Adrenal gland (tissue), 12 donors: Measurements from ENCODE around the gene NUDT3. TPM values are rescaled to one million over a fixed set of nuclear protein-coding genes. Genes with fewer than 3 reads are reported as not detected.

Experiments used
- DNase-seq, 7 donors: peaks; one replicate each; pipeline ENCODE4 v3.0.0-alpha.2; 2019 to 2020
- H3K27ac ChIP-seq, 5 donors: fragments of 200-600 bp; sonication (generic) in 4 of 5; 1 replicate in 3 of 5; 2 replicates in 2 of 5; pipeline versions ENCODE4 v1.5.1 to v1.8.0; 2016 to 2020; ENCODE audit warnings: mild to moderate bottlenecking in 1 of 5
- H3K27me3 ChIP-seq: fragments of 200-600 bp; 2 replicates; pipeline ENCODE4 v1.8.0; 2021
- H3K36me3 ChIP-seq, 2 donors: fragments of 200-600 bp; replicated peaks in 1 of 2; 1 replicate in 1 of 2; 2 replicates in 1 of 2; pipeline versions ENCODE4 v1.5.1 to v1.8.0; 2018 to 2022
- H3K4me1 ChIP-seq, 2 donors: fragments of 200-600 bp; replicated peaks in 1 of 2; 1 replicate in 1 of 2; 2 replicates in 1 of 2; pipeline versions ENCODE4 v1.5.1 to v1.8.0; 2018 to 2021
- H3K4me3 ChIP-seq, 4 donors: fragments of 200-600 bp; sonication (generic) in 3 of 4; one replicate each; pipeline ENCODE4 v1.5.1; 2016 to 2018
- H3K9me3 ChIP-seq, 3 donors: fragments of 200-600 bp; sonication (generic) in 1 of 3; replicated peaks in 1 of 3; 1 replicate in 2 of 3; 2 replicates in 1 of 3; pipeline versions ENCODE4 v1.5.1 to v1.8.0; 2016 to 2021
- POLR2A ChIP-seq, 2 donors: fragments of 450-650 bp; IDR thresholded peaks; one replicate each; pipeline ENCODE4 v1.6.1; 2017; ENCODE audit warnings: antibody characterized with exemption in 2 of 2, mild to moderate bottlenecking in 2 of 2, moderate library complexity in 1 of 2
- WGBS, 4 donors: extraction: QIAGEN DNeasy Blood & Tissue Kit in 2 of 4; methylation state at CpG; one replicate each; pipeline versions ENCODE4 v1.1.5 to v1.1.7; 2013 to 2017; 5-methylcytosine and 5-hydroxymethylcytosine counted together
- intact Hi-C, 2 donors: fragments of 100-400 bp; cut with DNase I; formaldehyde crosslinking; loops; one replicate each; pipeline versions ENCODE4 v1.14.1 to v1.15.0; 2022 to 2023
- polyA plus RNA-seq, 3 donors: library from polyadenylated mRNA; stranded (reverse); fragments of 200-250 nt in 2 of 3; fragments of 350-450 nt in 1 of 3; fragmentation: Illumina TruSeq in 1 of 3; extraction: RNeasy Lipid Tissue Mini Kit (QIAGEN cat#74804) in 1 of 3; gene quantifications; one replicate each; pipeline ENCODE4 v1.2.3, GENCODE V29; 2013 to 2014
- total RNA-seq, 9 donors: library from RNA; depleted of rRNA in 4 of 9; stranded (reverse); fragments of >200 nt in 4 of 9; fragments of 120-200 nt in 1 of 9; fragmentation: NEBNext Ultra II Directional in 1 of 9; extraction: Animal tissue kit (Norgen Biotek cat#: 25700) in 1 of 9; gene quantifications; one replicate each; pipeline versions ENCODE4 v1.1.0 to v1.2.4, GENCODE V29; 2013 to 2023
- TF ChIP-seq, protein P1 (sequence below), 6 experiments: fragments of 450-650 bp in 4 of 6; fragments of 200-600 bp in 2 of 6; sonication (generic) in 1 of 6; IDR thresholded peaks; 1 replicate in 5 of 6; 2 replicates in 1 of 6; pipeline versions ENCODE4 v1.5.1 to v1.8.0; 2016 to 2021; ENCODE audit warnings: antibody characterized with exemption in 6 of 6, mild to moderate bottlenecking in 2 of 6, moderate library complexity in 1 of 6
- donor health status: healthy with polysubstance abuse.
- donor health status: Bipolar disorder and iron deficiency.
- donor health status: DM: yes; HTN: yes; CAD: no.
- donor health status: DM: no; HTN: no; CAD: no.
- donor health status: DM: no; HTN: no; CAD: no.
- donor health status: DM: yes; HTN: yes; CAD: no.

Gene NUDT3
- total and polyA plus RNA-seq, 12 donors, result 18.2 to 56.3 (median 40.9) TPM

GRCh38 chr6:34339432-34339831, 53.0 kb downstream of the NUDT3 start:
- no peaks in the 10 kb centered on the region for H3K9me3 ChIP-seq
- DNase-seq, result no peak
- no peak overlapping the region for H3K27ac ChIP-seq
- no peak overlapping the region for H3K4me3 ChIP-seq
- 26 to 55% (median 33%) methylated on average over 1 of the region's 1 CpG for WGBS, 4 donors
- no peak for TF ChIP-seq POLR2A (IDR thresholded peaks at IDR 0.05)
- TF ChIP-seq, protein P1, sequence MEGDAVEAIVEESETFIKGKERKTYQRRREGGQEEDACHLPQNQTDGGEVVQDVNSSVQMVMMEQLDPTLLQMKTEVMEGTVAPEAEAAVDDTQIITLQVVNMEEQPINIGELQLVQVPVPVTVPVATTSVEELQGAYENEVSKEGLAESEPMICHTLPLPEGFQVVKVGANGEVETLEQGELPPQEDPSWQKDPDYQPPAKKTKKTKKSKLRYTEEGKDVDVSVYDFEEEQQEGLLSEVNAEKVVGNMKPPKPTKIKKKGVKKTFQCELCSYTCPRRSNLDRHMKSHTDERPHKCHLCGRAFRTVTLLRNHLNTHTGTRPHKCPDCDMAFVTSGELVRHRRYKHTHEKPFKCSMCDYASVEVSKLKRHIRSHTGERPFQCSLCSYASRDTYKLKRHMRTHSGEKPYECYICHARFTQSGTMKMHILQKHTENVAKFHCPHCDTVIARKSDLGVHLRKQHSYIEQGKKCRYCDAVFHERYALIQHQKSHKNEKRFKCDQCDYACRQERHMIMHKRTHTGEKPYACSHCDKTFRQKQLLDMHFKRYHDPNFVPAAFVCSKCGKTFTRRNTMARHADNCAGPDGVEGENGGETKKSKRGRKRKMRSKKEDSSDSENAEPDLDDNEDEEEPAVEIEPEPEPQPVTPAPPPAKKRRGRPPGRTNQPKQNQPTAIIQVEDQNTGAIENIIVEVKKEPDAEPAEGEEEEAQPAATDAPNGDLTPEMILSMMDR (IDR thresholded peaks at IDR 0.05), result no peak
- H3K36me3 ChIP-seq, result no peaks in the 10 kb centered on the region
- peaks cover 33 to 72% of the 10 kb centered on the region in 2 donors for H3K4me1 ChIP-seq
- intact Hi-C loops, result loop anchor here in 1 of 2 donors (10.0 kb wide), 1 partner anchor 45 kb away; no protein-coding TSS in a partner anchor
- no peaks in the 10 kb centered on the region for H3K27me3 ChIP-seq

DNA sequence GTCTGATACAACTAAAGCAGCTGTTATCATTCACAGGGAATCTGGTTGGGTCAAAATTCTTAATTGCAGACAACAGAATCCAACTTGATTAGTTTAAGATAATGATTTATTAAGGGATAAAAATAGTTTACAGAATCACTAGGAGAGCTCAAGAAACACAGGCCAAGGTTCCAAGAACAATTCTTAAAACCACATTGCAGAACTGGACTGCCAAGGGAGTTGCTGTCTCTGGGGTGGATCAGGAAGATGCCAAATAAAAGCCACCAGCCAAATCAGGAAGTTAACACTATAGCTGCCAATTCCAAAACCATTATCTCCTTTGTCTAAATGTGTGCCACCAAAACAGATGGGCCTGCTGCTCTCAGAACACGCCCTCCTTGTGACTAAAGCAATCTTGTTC, 53.7 kb downstream of the NUDT3 start:
- no peaks in the 10 kb centered on the region for H3K9me3 ChIP-seq
- no peak overlapping the region for H3K27ac ChIP-seq
- TF ChIP-seq, protein P1 (IDR thresholded peaks at IDR 0.05), result no peak
- no peak for TF ChIP-seq POLR2A (IDR thresholded peaks at IDR 0.05)
- no peaks in the 10 kb centered on the region for H3K27me3 ChIP-seq
- WGBS, 4 donors, result 84 to 92% (median 90%) methylated on average over 1 of the region's 1 CpG
- peaks cover 26 to 66% of the 10 kb centered on the region in 2 donors for H3K4me1 ChIP-seq
- intact Hi-C loops, result loop anchor here in 1 of 2 donors (10.0 kb wide), 1 partner anchor 46 kb away; no protein-coding TSS in a partner anchor
- DNase-seq, result no peak
- no peak overlapping the region for H3K4me3 ChIP-seq
- H3K36me3 ChIP-seq, result no peaks in the 10 kb centered on the region

GRCh38 chr6:34338377-34338776, 54.1 kb downstream of the NUDT3 start:
- TF ChIP-seq, protein P1 (IDR thresholded peaks at IDR 0.05), result no peak
- TF ChIP-seq POLR2A (IDR thresholded peaks at IDR 0.05), result no peak
- Histone ChIP-seq H3K4me1 (peaks cover 22 to 62% of the 10 kb centered on the region in 2 donors), H3K9me3 (no peaks in the 10 kb centered on the region), H3K27me3 (no peaks in the 10 kb centered on the region), H3K4me3 (no peak overlapping the region), H3K27ac (no peak overlapping the region), H3K36me3 (no peaks in the 10 kb centered on the region)
- DNase-seq, result no peak
- intact Hi-C loops, result loop anchor here in 1 of 2 donors (10.0 kb wide), 1 partner anchor 46 kb away; no protein-coding TSS in a partner anchor
- 62 to 94% (median 93%) methylated on average over 2 to 3 of the region's 3 CpGs for WGBS, 4 donors

DNA sequence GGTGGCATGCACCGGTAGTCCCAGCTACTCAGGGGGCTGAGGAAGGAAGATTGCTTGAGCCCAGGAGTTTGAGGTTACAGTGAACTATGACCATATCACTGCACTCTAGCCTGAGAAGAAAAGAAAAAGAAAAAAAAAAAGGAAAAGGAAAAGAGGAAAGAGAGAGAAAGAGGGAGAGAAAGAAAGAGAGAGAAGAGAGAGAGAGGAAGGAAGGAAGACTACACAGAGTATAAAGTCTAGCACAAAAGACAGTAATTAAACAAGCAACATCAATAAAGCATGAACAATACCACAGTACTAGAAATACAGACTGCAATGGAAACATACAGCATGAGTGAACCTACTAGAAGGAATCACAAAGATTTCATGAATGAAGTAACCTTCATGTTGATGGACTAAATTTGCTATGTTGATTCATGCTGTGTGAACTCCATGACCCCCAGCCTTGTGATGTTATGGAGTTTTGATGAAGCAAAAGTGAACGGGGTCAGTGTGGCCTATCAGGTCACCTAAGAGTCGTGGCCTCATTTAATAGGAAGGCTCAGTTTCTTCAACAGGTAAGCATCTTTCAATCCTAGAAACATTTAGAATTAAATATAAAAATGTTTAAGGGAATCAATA, 57.6 kb downstream of the NUDT3 start:
- intact Hi-C loops, result loop anchor here in 1 of 2 donors (10.0 kb wide), 1 partner anchor 50 kb away; no protein-coding TSS in a partner anchor
- 57 to 79% (median 75%) methylated on average over 3 of the region's 3 CpGs for WGBS, 4 donors
- H3K27me3 ChIP-seq, result no peaks in the 10 kb centered on the region
- H3K36me3 ChIP-seq, result no peaks in the 10 kb centered on the region
- peak overlapping the region in 1 of 5 donors; percentile 15 for H3K27ac ChIP-seq
- DNase-seq, result no peak
- no peaks in the 10 kb centered on the region for H3K9me3 ChIP-seq
- peaks cover 13 to 43% of the 10 kb centered on the region in 2 donors for H3K4me1 ChIP-seq
- no peak overlapping the region for H3K4me3 ChIP-seq
- TF ChIP-seq, protein P1 (IDR thresholded peaks at IDR 0.05), result no peak
- TF ChIP-seq POLR2A (IDR thresholded peaks at IDR 0.05), result no peak
